ENCODE data around the gene ZDHHC11B.
"Not testable (repeated sequence)": the region's sequence is repeated elsewhere in the genome, so short reads cannot be mapped to it uniquely, and the experiment has no call there.

Gene ZDHHC11B

GRCh38 chr5:751992-752391, 32.5 kb downstream of the ZDHHC11B start:
- DNase-seq, result not testable (repeated sequence)

DNA sequence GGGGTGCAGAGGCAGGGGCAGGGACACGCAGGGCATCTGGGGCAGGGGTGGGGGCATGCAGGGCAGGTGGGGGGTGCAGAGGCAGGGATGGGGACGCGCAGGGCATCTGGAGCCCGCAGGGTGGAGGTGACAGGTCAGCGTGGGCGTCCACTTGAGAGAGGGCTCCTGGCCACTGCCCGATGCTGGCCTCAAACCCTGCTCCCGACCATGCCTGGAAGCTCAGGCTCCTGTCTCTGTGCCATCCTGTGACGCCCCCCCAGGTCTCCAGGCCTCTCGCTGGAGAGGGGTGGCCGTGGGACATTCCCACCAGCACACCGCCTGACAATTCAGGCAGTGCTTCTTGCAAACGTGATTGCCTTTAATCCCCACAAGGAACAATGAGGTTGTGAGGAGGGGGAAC, 33.0 kb downstream of the ZDHHC11B start:
- no peak for DNase-seq

- DNase-seq, result not testable (repeated sequence)
These were observed 34.3 kb downstream of the ZDHHC11B start for GRCh38 chr5:750226-750625.

GRCh38 chr5:749101-749670, 35.3 kb downstream of the ZDHHC11B start:
- no peak for DNase-seq

DNA sequence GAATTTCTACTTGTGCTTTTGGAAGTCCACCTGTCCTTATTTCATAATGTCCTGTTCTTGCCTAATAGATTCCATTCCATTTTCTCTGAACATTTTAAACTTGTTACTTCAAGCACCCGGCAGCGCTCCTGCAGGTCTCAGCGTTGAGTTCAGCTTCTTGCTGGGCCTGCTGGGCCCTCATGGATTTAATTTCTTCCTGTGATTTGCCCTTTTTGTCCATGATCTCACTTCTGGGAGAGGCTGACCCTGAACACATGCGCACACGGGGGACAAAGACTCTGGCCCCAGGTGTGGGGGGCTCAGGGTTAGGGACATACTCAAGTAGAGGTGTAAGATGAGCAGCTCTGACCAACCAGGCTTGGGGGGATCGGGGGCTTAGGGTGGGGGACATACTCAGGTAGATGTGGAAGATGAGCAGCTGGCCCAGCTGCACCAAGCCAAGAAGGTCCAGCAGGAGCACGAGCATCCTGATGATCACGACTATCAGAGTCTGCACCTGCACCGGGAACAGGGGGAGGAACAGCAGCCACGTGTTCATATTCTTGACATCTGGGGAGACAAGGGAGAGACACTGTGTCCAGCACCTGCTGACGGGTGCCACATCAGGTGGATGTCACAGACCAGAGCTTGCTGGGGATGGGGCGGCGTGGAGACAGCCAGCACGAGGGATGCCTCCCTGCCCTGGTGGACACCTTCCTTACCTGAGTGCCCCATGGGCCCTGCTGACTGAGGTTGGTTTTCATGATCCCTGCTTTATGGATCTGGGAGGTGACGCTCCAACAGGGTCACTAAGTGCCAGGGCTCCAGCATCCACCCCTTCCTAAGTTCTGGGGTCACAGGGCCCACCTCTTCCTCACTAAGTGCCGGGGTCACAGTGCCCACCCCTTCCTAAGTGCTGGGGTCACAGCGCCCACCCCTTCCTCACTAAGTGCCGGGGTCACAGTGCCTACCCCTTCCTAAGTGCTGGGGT, 36.2 kb downstream of the ZDHHC11B start:
- DNase-seq, result not testable (repeated sequence)

GRCh38 chr5:747303-747844, 37.2 kb downstream of the ZDHHC11B start:
- DNase-seq, result not testable (repeated sequence)

DNA sequence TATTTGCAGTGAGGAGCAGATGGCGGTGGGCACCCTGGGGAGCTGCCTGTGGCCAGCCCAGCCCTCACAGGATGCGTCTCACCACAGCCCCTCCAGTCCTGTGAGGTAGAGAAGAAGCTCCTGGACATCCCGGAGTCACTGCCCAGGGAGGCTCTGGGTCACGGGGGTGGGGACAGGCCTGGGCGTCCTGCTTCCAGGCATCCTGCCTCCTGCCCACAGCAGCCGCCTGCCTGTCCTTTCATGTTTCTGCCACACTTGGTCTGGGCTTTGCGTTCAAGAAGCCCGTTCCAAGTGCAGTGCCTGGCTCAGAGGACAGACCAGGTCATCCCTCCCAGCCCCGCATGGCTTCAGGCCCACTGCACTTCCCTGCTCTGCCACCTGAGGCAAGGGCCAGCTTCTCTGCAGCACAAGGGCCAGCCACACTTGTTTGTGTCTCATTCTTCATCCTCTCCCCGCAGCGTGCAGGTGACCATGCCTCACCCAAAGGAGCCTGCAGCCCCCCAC, 38.2 kb downstream of the ZDHHC11B start:
- DNase-seq, result no peak

DNA sequence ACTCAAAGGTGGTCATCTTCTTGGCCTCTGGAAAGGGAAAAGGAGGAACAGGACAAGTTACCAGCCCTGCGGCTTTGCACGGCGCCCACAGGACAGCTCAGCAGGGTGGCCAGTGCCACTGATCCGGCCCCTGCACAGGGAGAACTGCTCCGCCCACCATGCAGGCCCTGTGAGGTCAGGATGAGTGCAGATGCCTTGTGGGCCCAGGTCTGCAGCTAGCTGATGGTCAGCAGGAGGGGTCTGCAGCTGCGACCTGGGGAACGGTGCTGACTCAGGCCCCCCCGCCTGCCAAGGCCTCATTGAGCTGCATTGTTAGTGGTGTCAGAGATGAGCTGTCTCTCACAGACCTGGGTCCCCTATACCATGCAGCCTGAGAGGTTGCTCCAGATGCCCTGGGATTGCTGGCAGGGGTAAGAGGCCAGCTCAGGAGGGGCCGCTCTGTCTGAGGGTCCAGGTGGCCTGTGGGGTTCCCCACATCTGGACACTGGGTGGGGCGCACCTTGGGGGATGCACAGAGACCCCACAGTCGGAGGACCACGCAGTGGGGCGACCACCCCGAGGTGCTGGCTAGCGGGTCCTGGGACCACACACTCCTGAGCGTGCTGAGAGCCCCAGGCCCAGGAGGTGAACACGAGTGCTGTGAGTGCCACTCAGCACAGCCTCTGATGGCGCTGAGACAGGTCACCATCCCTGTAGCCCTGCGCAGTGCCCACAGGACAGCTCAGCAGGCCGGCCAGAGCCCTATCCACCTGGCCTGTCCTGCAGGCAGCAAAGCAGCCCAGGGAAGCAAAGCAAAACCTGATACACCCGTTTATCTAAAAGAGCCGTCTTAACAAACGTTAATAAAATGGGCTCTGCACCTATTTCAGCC, 39.0 kb downstream of the ZDHHC11B start:
- not testable (repeated sequence) for DNase-seq

DNA sequence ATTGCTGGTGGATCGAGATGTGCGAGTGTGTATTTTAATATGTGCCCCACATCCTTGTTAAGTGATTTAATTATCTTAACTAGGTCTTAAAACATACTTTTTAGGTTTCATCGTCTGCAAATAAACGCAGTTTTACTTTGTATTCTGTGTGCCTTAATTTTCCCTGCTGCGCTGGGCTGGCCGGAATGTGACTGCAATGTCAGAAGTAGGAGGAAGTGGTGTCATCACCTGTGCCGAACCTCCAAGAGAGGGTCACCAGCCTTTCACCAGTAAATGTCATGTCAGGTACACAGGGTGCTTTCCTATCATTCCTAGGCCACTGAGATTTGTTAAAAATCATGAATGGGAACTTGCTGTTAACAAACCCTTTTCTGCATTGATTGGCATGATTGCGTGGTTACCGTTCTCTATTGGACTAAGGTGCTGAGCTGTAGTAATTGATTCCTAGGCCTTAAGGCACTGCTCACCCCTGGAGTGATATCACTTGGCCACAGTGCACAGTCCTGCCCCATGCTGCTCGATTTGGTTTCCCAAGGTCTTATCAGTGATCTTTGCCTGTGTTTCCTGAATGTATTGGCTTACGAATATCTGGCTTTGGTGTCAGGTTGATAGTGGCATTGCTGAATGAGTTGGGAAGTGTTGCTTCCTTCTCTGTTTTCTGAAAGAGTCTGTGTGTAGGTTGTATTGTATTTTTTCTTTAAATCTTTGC, 40.7 kb downstream of the ZDHHC11B start:
- DNase-seq, result not testable (repeated sequence)

GRCh38 chr5:742276-742675, 42.3 kb downstream of the ZDHHC11B start:
- DNase-seq, result not testable (repeated sequence)

- not testable (repeated sequence) for DNase-seq
These were observed 50.4 kb downstream of the ZDHHC11B start for GRCh38 chr5:734145-734544.

- DNase-seq, result not testable (repeated sequence)
These were observed 51.6 kb downstream of the ZDHHC11B start for GRCh38 chr5:732754-733454.

DNA sequence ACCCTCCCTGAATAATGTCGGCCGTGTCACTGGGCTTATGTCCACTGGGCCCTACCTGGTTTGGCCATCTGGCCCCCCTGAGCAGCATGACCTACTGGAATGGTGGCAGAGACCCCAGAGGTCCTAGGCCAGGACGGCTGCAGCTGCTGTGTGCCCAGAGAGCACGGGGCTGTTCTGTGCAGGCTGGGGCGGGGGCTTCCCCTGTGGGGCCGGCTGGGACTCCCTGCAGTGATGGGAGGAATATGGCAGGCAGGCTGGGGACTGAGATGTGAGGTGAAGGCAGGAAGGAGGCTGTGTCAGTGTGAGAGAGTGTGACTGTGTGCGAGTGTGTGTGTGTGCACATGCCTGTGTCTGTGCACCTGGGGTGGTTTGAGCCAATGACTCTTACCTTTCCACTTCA, 55.3 kb downstream of the ZDHHC11B start:
- DNase-seq, result not testable (repeated sequence)

- DNase-seq, result not testable (repeated sequence)
These were observed 57.4 kb downstream of the ZDHHC11B start for GRCh38 chr5:727087-727486.

GRCh38 chr5:723865-724264, 60.7 kb downstream of the ZDHHC11B start:
- DNase-seq, result not testable (repeated sequence)

DNA sequence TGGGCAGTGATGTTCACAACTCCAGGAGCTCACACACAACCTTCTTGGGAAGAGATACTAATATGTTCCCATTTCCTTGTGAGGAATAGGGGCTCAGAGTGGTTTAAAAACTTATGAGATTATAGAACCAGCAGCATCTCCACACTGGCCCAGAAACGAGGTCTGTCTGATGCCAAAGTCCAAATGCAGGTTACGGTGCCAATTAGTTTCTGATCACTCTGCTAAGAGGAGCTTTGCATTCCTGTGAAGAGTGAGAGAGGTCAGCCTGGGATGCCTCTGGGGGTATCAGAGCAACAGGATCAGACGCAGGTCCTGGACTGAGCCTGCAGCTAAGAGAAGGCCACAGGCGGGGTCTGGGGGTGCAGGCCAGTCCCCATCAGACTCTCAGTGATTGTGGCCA, 61.2 kb downstream of the ZDHHC11B start:
- not testable (repeated sequence) for DNase-seq

DNA sequence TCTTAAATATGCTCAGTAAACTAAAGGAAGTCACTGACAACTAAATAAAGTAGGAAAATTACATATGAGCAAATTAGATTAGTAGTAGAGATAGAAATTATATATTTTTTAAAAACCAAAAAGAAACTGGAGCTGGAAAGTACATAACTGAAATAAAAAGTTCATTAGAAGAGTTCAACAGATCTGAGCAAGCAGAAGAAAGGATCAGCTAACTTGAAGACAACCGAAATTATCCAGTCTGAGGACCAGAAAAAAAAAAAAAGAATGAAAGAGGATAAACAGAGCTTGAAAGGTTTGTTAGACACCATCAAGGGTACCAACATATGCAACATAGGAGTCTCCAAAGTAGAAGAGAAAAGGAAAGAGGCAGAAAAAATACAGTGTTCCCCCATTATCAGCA, 65.2 kb downstream of the ZDHHC11B start:
- not testable (repeated sequence) for DNase-seq

DNA sequence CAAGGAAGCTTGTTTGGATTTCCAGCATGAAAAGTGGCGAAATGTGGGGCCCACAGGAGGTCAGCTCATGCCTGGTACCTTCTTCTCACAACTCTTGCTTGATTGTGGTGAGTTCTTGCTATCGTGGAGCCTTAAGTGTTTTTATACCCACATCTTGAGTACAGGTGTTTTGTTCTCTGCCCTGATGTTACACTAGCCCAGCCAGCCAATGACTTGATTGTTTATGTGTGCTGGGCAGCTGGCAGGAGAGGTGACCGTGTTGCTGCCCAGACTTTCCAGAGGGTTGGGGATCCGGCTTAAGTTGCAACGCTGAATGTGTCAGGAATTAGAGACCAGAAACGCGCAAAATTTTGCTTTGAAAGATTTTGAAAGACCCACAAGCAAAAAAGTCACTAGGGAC, 67.4 kb downstream of the ZDHHC11B start:
- DNase-seq, result no peak

GRCh38 chr5:716740-717139, 67.8 kb downstream of the ZDHHC11B start:
- DNase-seq, result not testable (repeated sequence)

- DNase-seq, result not testable (repeated sequence)
These were observed 68.9 kb downstream of the ZDHHC11B start for GRCh38 chr5:715636-716035.
